Activated T-helper 1 cell treated with anti-CD3 and anti-CD28 coated beads, Interleukin-12 subunit alpha, Interleukin-12 subunit beta, Interleukin-2, Interleukin-4 antibody, amounts not matched to agents 30 ng/mL and 10 ng/mL and 1 ng/mL, durations not matched to agents 14 hours and 24 hours and 36 hours (primary cell): Measurements from ENCODE around the gene PBOV1. TPM values are rescaled to one million over a fixed set of nuclear protein-coding genes. Genes with fewer than 3 reads are reported as not detected.

ENCODE experiments used
- DNase-seq: peaks from one replicate; pipeline ENCODE4 v3.0.0; 2021; ENCODE audit warnings: low spot score
- H3K27ac Mint-ChIP-seq: one replicate; pipeline ENCODE4 v1.8.0; 2021; ENCODE audit warnings: mild to moderate bottlenecking, mixed read lengths
- H3K27me3 Mint-ChIP-seq: one replicate; pipeline ENCODE4 v1.8.0; 2022; ENCODE audit warnings: mild to moderate bottlenecking, moderate library complexity, mixed read lengths; ENCODE audit not compliant: insufficient read depth
- H3K36me3 Mint-ChIP-seq: one replicate; pipeline ENCODE4 v1.8.0; 2021; ENCODE audit warnings: low read depth, mixed read lengths
- H3K4me1 Mint-ChIP-seq: one replicate; pipeline ENCODE4 v1.8.0; 2021; ENCODE audit warnings: low read depth, mixed read lengths
- H3K4me3 Mint-ChIP-seq: one replicate; pipeline ENCODE4 v1.8.0; 2021; ENCODE audit warnings: mild to moderate bottlenecking, moderate library complexity, mixed read lengths
- H3K9me3 Mint-ChIP-seq: one replicate; pipeline ENCODE4 v1.8.0; 2021; ENCODE audit warnings: mixed read lengths
- intact Hi-C: fragments of 100-400 bp; cut with micrococcal nuclease; formaldehyde crosslinking; loops from one replicate; pipeline ENCODE4 v1.15.1; 2024
- total RNA-seq: library from RNA; stranded (reverse); gene quantifications from 2 replicates; pipeline ENCODE4 v1.2.3, GENCODE V29; 2022

The PBOV1 gene
- total RNA-seq, 1 donor from 2014 or later: not detected

- DNase-seq: no peak
- Mint-ChIP-seq H3K27ac (no peak overlapping the region), H3K9me3 (no peaks in the 10 kb centered on the region), H3K27me3 (peaks cover 2% of the 10 kb centered on the region), H3K36me3 (no peaks in the 10 kb centered on the region), H3K4me1 (no peaks in the 10 kb centered on the region), H3K4me3 (no peak overlapping the region)
- intact Hi-C loops: no loop called here
Measured at GRCh38 chr6:138248011-138248410, 29.7 kb upstream of the PBOV1 start.

GRCh38 chr6:138246650-138247440 is 28.6 kb upstream of the PBOV1 start:
- peaks cover 2% of the 10 kb centered on the region for H3K27me3 Mint-ChIP-seq
- no peak for DNase-seq
- H3K36me3 Mint-ChIP-seq: no peaks in the 10 kb centered on the region
- no peak overlapping the region for H3K4me3 Mint-ChIP-seq
- no peak overlapping the region for H3K27ac Mint-ChIP-seq
- no peaks in the 10 kb centered on the region for H3K9me3 Mint-ChIP-seq
- intact Hi-C loops: no loop called here
- H3K4me1 Mint-ChIP-seq: no peaks in the 10 kb centered on the region

- DNase-seq: no peak
- no peaks in the 10 kb centered on the region for H3K9me3 Mint-ChIP-seq
- H3K4me3 Mint-ChIP-seq: no peak overlapping the region
- H3K36me3 Mint-ChIP-seq: no peaks in the 10 kb centered on the region
- peaks cover 2% of the 10 kb centered on the region for H3K27me3 Mint-ChIP-seq
- intact Hi-C loops: no loop called here
- no peak overlapping the region for H3K27ac Mint-ChIP-seq
- no peaks in the 10 kb centered on the region for H3K4me1 Mint-ChIP-seq
Measured at GRCh38 chr6:138245751-138246150, 27.5 kb upstream of the PBOV1 start.

GRCh38 chr6:138242987-138243592 is 24.8 kb upstream of the PBOV1 start:
- Mint-ChIP-seq H3K4me3 (no peak overlapping the region), H3K9me3 (no peaks in the 10 kb centered on the region), H3K36me3 (no peaks in the 10 kb centered on the region), H3K4me1 (no peaks in the 10 kb centered on the region), H3K27me3 (peaks cover 2% of the 10 kb centered on the region), H3K27ac (no peak overlapping the region)
- no peak for DNase-seq
- intact Hi-C loops: no loop called here

- no peaks in the 10 kb centered on the region for H3K9me3 Mint-ChIP-seq
- intact Hi-C loops: no loop called here
- no peaks in the 10 kb centered on the region for H3K27me3 Mint-ChIP-seq
- no peak overlapping the region for H3K4me3 Mint-ChIP-seq
- no peaks in the 10 kb centered on the region for H3K36me3 Mint-ChIP-seq
- no peak for DNase-seq
- no peaks in the 10 kb centered on the region for H3K4me1 Mint-ChIP-seq
- no peak overlapping the region for H3K27ac Mint-ChIP-seq
Measured at GRCh38 chr6:138241934-138242333, 23.6 kb upstream of the PBOV1 start.

- intact Hi-C loops: no loop called here
- H3K9me3 Mint-ChIP-seq: no peaks in the 10 kb centered on the region
- no peaks in the 10 kb centered on the region for H3K36me3 Mint-ChIP-seq
- no peak overlapping the region for H3K4me3 Mint-ChIP-seq
- no peaks in the 10 kb centered on the region for H3K4me1 Mint-ChIP-seq
- DNase-seq: no peak
- H3K27ac Mint-ChIP-seq: no peak overlapping the region
- H3K27me3 Mint-ChIP-seq: no peaks in the 10 kb centered on the region
Measured at GRCh38 chr6:138241381-138241780, 23.1 kb upstream of the PBOV1 start.

GRCh38 chr6:138240476-138241245 is 22.4 kb upstream of the PBOV1 start:
- no peaks in the 10 kb centered on the region for H3K4me1 Mint-ChIP-seq
- intact Hi-C loops: no loop called here
- no peak for DNase-seq
- H3K36me3 Mint-ChIP-seq: no peaks in the 10 kb centered on the region
- no peak overlapping the region for H3K27ac Mint-ChIP-seq
- no peak overlapping the region for H3K4me3 Mint-ChIP-seq
- no peaks in the 10 kb centered on the region for H3K9me3 Mint-ChIP-seq
- H3K27me3 Mint-ChIP-seq: no peaks in the 10 kb centered on the region

- no peaks in the 10 kb centered on the region for H3K4me1 Mint-ChIP-seq
- no peaks in the 10 kb centered on the region for H3K27me3 Mint-ChIP-seq
- H3K27ac Mint-ChIP-seq: no peak overlapping the region
- H3K9me3 Mint-ChIP-seq: no peaks in the 10 kb centered on the region
- intact Hi-C loops: no loop called here
- H3K36me3 Mint-ChIP-seq: no peaks in the 10 kb centered on the region
- DNase-seq: no peak
- no peak overlapping the region for H3K4me3 Mint-ChIP-seq
Measured at GRCh38 chr6:138239774-138240173, 21.5 kb upstream of the PBOV1 start.

- no peaks in the 10 kb centered on the region for H3K4me1 Mint-ChIP-seq
- intact Hi-C loops: no loop called here
- H3K4me3 Mint-ChIP-seq: no peak overlapping the region
- no peaks in the 10 kb centered on the region for H3K36me3 Mint-ChIP-seq
- H3K27me3 Mint-ChIP-seq: no peaks in the 10 kb centered on the region
- H3K9me3 Mint-ChIP-seq: no peaks in the 10 kb centered on the region
- DNase-seq: no peak
- H3K27ac Mint-ChIP-seq: no peak overlapping the region
Measured at GRCh38 chr6:138238368-138238767, 20.1 kb upstream of the PBOV1 start.

- Mint-ChIP-seq H3K36me3 (no peaks in the 10 kb centered on the region), H3K4me3 (no peak overlapping the region), H3K4me1 (no peaks in the 10 kb centered on the region), H3K9me3 (no peaks in the 10 kb centered on the region), H3K27me3 (no peaks in the 10 kb centered on the region), H3K27ac (no peak overlapping the region)
- DNase-seq: no peak
- intact Hi-C loops: no loop called here
Measured at GRCh38 chr6:138237463-138237862, 19.2 kb upstream of the PBOV1 start.

GRCh38 chr6:138235693-138236092 is 17.4 kb upstream of the PBOV1 start:
- H3K4me3 Mint-ChIP-seq: no peak overlapping the region
- DNase-seq: no peak
- H3K27me3 Mint-ChIP-seq: no peaks in the 10 kb centered on the region
- H3K9me3 Mint-ChIP-seq: no peaks in the 10 kb centered on the region
- no peaks in the 10 kb centered on the region for H3K4me1 Mint-ChIP-seq
- intact Hi-C loops: no loop called here
- no peaks in the 10 kb centered on the region for H3K36me3 Mint-ChIP-seq
- no peak overlapping the region for H3K27ac Mint-ChIP-seq

- H3K36me3 Mint-ChIP-seq: no peaks in the 10 kb centered on the region
- no peaks in the 10 kb centered on the region for H3K4me1 Mint-ChIP-seq
- intact Hi-C loops: no loop called here
- H3K27me3 Mint-ChIP-seq: no peaks in the 10 kb centered on the region
- no peaks in the 10 kb centered on the region for H3K9me3 Mint-ChIP-seq
- no peak overlapping the region for H3K4me3 Mint-ChIP-seq
- H3K27ac Mint-ChIP-seq: no peak overlapping the region
- no peak for DNase-seq
Measured at GRCh38 chr6:138235205-138235604, 16.9 kb upstream of the PBOV1 start.

GRCh38 chr6:138234363-138234762 is 16.1 kb upstream of the PBOV1 start:
- DNase-seq: no peak
- intact Hi-C loops: no loop called here
- Mint-ChIP-seq H3K27ac (no peak overlapping the region), H3K9me3 (no peaks in the 10 kb centered on the region), H3K4me3 (no peak overlapping the region), H3K27me3 (no peaks in the 10 kb centered on the region), H3K4me1 (no peaks in the 10 kb centered on the region), H3K36me3 (no peaks in the 10 kb centered on the region)
